GM18499 (cell line): ENCODE data around the gene PRKCA.
"Not testable (repeated sequence)": the region's sequence is repeated elsewhere in the genome, so short reads cannot be mapped to it uniquely, and the experiment has no call there.

Experiments
- ATAC-seq: cut with Tn5 transposase; IDR thresholded peaks from one replicate; pipeline ENCODE4 v1.9.1; 2021; ENCODE audit warnings: moderate number of reproducible peaks; ENCODE audit not compliant: insufficient read depth, unreplicated experiment

PRKCA gene

DNA sequence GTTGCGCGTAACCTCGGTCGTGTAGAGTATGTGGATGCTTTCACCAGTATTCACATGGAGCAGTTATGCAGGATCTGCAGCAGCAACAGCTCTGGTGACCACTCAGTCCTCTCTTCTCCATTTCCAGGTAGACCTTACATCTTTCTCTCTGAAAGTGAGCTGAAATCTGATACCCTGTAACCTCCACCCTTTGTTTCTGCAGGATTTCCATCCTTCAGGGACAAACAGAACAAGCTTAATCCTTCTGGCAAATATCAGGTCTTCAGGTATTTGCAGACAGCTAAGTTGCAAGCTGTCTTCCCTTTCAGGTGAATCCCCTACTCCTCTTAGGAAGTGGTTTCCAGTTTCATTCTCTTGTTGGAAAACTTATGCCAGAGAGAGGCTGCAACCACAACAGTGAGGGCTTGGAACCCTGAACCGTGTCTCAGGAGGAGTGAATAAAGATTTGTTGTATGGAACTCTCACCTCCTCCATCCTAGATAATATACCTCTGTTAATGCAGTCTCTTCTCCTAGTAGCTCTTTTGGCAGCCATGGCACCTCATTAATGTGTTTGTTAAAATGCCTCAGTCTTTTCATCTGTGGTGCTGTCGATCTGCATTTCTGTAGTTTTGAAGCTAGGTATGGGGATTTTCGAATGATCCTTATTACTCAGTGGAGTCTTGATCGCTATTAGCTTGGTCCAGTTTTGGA, 172.5 kb downstream of the PRKCA start:
- no peak for ATAC-seq

- ATAC-seq: no peak
Measured at GRCh38 chr17:66476014-66476413, 173.6 kb downstream of the PRKCA start.

DNA sequence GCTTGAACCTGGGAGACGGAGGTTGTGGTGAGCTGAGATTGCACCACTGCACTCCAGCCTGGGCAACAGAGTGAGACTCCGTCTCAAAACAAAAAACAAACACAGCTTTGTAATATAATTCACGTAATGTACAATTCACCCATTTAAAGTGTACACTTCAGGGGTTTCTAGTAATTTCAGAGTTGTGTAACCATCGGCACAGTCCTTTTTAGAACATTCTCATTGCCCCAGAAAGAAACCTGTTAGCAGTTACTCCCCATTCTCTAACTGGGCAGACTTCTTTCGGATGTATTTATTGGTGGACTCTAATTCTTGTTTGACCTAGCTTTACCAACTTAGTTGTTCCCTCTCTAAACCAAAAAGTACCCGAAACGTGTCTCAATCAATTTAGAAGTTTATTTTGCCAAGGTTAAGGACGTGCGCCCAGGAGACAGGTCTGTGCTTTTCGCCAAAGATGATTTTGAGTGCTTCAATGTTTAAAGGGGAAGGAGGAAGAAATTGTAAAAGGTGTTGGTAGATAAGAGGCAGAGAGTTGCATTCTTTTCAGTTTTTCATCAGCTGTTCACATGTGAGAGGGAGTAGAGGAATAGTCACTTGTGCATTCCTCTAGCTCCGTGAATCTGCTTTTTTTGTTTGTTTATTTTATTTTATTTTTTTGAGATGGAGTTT, 175.3 kb downstream of the PRKCA start:
- no peak for ATAC-seq

DNA sequence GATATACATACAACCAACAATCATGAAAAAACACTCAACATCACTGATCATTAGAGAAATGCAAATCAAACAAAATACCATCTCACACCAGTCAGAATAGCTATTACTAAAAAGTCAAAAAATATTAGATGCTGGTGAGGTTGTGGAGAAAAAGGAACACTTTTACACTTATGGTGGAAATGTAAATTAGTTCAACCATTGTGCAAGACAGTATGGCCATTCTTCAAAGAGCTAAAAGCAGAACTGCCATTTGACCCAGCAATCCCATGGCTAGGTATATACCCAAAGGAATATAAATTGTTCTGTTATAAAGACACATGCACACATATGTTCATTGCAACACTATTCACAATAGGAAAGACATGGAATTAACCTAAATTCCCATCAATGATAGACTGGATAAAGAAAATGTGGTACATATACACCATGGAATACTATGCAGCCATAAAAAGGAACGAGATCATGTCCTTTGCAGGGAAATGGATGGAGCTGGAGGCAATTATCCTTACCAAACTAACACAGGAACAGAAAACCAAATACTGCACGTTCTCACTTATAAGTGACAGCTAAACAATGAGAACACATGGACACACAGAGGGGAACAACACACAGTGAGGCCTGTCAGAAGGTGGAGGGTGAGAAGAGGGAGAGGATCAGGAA, 176.9 kb downstream of the PRKCA start:
- ATAC-seq: not testable (repeated sequence)

DNA sequence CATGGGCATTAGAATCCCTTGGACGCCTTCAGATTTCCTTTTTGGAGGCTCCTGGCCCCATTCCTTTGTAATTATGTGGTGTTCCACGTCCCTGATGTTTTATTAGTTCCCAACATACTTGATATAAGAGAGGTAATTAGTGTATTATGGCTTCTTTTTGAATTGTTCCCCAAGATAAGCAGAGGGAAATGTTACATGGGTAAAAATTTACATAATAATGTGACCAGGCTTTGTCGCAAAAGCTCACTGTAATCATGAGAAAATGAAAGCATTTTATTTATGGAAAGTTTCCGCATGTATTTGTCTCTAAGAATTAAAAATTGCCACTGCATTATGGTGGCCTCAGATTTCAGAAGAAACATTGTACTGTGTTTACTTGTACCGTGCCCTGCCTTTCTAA, 177.8 kb downstream of the PRKCA start:
- ATAC-seq: no peak

GRCh38 chr17:66480802-66481201, 178.4 kb downstream of the PRKCA start:
- ATAC-seq: no peak

DNA sequence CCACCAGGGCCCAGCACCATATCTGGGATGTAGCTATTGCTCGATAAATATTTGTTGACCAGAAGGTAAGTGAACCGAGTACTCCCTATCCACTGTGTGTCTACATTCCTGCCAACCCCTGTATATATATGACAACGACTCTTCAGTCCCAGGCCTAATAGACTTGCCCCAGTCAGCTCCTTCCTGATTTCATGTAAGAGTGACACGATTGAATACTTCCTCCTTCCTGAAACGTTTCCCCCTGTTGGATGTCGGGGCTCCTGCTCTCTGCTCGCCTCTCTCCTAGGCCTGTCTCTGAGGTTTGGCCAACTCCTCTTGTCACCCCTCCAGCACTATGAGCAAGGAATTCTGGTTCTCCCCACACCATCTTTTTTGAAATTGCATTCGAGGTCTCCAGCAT, 178.9 kb downstream of the PRKCA start:
- ATAC-seq: no peak

DNA sequence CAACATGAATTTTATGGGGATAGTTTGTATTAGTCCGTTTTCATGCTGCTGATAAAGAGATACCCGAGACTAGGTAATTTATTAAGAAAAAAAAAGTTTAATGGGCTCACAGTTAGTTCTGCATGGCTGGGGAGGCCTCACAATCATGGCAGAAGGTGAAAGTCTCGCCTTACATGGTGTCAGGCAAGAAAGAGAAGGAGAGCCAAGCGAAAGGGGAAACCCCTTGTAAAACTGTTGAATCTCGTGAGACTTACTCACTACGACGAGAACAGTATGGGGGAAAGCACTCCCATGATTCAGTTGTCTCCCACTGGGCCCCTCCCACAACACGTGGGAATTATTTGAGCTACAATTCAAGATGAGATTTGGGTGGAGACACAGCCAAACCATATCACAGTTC, 181.5 kb downstream of the PRKCA start:
- ATAC-seq: no peak

- no peak for ATAC-seq
Measured at GRCh38 chr17:66485309-66485947, 183.0 kb downstream of the PRKCA start.

- ATAC-seq: no peak
Measured at GRCh38 chr17:66487121-66487520, 184.7 kb downstream of the PRKCA start.

GRCh38 chr17:66487981-66488468, 185.6 kb downstream of the PRKCA start:
- ATAC-seq: no peak

GRCh38 chr17:66488864-66489263, 186.5 kb downstream of the PRKCA start:
- ATAC-seq: no peak

DNA sequence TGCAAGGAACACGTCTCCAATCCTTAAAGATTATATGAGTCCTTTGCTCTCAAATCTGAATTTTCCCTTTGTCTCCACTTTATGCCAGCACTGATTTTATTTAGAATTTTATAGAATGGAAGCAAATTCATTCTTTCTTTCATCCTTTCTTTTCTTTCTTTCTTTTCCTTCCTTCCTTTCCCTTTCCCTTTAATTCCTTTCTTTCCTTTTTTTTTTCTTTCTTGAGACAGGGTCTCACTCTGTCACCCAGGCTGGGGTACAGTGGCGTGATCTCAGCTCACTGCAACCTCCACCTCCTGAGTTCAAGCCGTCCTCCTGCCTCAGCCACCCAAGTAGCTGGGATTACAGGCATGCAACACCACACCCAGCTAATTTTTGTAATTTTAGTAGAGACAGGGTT, 187.2 kb downstream of the PRKCA start:
- not testable (repeated sequence) for ATAC-seq

DNA sequence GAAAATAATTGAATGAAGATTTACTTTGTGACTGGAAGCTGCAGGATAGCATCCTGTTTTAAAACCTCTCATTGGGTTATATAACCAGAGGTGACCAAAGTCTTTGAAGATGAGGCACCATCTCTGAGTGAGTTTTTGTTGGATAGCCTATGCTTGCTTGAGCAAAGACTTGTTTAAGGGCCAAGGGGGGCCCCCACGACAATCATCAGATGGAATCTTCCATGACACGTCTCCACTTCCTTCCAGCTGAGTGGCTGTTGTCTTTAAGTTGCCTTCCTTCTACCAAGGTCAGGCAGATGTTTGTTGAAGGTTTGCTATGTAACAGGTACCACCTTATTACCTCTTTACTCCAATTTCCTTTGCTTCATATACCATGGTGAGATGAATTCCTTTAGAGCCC, 188.8 kb downstream of the PRKCA start:
- no peak for ATAC-seq

DNA sequence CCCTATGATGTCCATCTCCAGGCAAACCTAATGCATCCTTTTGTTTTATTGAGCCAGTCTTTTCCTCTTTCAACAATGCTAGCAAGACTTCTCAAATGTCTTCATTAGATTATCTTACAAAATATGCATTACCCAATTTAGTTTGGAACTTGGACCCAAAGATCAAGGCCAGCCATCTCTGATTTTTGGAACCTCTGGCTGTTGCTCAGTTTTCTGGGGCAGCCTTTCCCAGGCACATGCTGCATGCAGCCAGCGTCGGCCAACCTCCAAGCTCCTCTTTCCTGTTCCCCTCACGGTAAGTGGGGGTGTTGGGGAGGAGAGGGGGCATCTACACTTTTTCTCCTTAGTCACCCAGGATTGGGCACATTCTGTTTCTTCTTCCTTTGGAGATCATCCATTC, 189.3 kb downstream of the PRKCA start:
- ATAC-seq: no peak

GRCh38 chr17:66492080-66492479, 189.7 kb downstream of the PRKCA start:
- ATAC-seq: no peak

DNA sequence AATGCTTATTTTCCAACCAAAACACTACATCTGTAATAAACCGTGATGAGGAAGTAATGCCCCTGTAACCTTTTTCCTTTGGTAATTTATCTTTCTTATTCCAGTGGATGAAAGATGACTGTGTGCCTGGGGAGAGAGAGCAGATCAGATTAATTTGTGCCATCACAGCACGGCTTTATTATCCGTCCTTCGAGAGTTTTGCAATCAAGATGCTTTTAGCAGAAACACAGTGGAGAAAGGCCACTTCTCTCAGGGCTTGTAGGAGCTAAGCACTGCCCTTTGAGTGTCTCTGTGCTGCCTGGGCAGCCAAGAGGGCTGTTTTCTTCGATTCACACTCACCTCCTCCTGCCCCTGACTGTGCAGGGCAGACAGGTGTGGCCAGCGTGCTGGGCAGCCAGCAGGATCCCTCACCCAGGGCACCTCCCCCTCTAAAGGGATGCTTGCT, 190.2 kb downstream of the PRKCA start:
- no peak for ATAC-seq

GRCh38 chr17:66493283-66494019, 191.0 kb downstream of the PRKCA start:
- no peak for ATAC-seq

DNA sequence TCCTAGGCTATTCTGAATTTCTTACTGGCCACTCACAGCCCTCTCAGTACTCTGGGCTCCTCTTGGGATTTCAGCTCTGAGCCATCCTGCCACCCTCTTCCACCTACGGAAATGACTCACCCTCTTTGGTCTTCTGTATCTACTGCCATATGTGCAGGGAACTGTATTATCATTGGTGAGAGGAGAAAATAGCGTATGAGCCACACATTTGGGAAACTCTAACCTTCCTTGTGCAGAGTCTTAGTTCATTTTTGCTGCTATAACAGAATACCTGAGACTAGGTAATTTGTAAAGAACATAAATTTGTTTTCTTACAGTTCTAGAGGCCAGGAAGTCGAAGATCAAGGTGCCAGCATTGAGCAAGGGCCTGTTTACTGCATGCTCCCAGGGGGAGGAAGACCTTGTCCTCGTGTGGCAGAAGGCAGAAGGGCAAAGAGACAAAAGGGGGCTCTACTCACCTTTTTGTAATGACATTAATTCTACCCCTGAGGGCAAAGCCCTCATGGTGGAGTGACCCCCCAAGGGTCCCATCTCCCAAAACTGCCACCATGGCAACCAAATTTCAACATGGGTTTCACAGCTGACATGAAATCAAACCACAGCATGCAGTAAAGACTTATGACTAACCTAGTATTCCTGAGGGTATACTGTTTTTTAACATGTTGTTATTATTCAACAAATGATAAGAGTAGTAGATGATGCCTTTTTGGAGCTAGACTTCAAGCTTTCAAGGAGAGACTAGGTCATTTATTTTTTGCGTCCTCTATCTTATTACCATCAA, 191.8 kb downstream of the PRKCA start:
- no peak for ATAC-seq
